A673 (cell line): Measurements from ENCODE around the gene LARP4B. TPM values are rescaled to one million over a fixed set of nuclear protein-coding genes. Genes with fewer than 3 reads are reported as not detected.

Experiments used
- BruUV-seq: library from RNA; stranded (reverse); fragments of 400-500 nt; replicated peaks from 2 replicates; lab custom pipeline; 2021; lab: Mats Ljungman, UMichigan
- CTCF ChIA-PET: fragments of 300-600 bp; sonication (Branson Sonifier 250); formaldehyde crosslinking; loops from one replicate; lab custom pipeline; 2022; ENCODE audit warnings: antibody characterized with exemption; lab: Charles Lee
- POLR2A ChIA-PET: fragments of 300-600 bp; sonication (Branson Sonifier 250); formaldehyde crosslinking; loops from one replicate; lab custom pipeline; 2022; ENCODE audit warnings: antibody characterized with exemption; ENCODE audit not compliant: low non-redundant PET; lab: Charles Lee
- DNase-seq: peaks from one replicate; pipeline ENCODE4 v3.0.0-alpha.2; 2015; ENCODE audit warnings: low spot score
- H3K27ac ChIP-seq: fragments of 200-600 bp; sonication (generic); 2 replicates; pipeline ENCODE4 v1.5.1; 2016; ENCODE audit warnings: mixed run types, low read depth, mild to moderate bottlenecking, mixed read lengths, antibody characterized with exemption, low read length; ENCODE audit not compliant: poor library complexity, severe bottlenecking
- H3K27me3 ChIP-seq: fragments of 200-600 bp; sonication (generic); replicated peaks from 2 replicates; pipeline ENCODE4 v1.6.1; 2017; ENCODE audit warnings: mixed run types, low read depth, mild to moderate bottlenecking, mixed read lengths, antibody characterized with exemption, low read length; ENCODE audit not compliant: insufficient read depth, poor library complexity
- H3K36me3 ChIP-seq: fragments of 200-600 bp; sonication (generic); 2 replicates; pipeline ENCODE4 v1.6.1; 2016; ENCODE audit warnings: mixed run types, mild to moderate bottlenecking, mixed read lengths, antibody characterized with exemption, low read length; ENCODE audit not compliant: insufficient read depth, poor library complexity, severe bottlenecking
- H3K4me1 ChIP-seq: fragments of 200-600 bp; sonication (generic); 2 replicates; pipeline ENCODE4 v1.6.1; 2017; ENCODE audit warnings: mixed run types, mild to moderate bottlenecking, mixed read lengths, antibody characterized with exemption, low read length; ENCODE audit not compliant: insufficient read depth, poor library complexity, severe bottlenecking
- H3K4me3 ChIP-seq: fragments of 200-600 bp; sonication (generic); 2 replicates; pipeline ENCODE4 v1.5.1; 2016; ENCODE audit warnings: low read depth, mixed run types, mild to moderate bottlenecking, mixed read lengths, low read length; ENCODE audit not compliant: poor library complexity, severe bottlenecking
- H3K9me3 ChIP-seq: fragments of 200-600 bp; sonication (generic); 2 replicates; pipeline ENCODE4 v1.6.1; 2016; ENCODE audit warnings: mixed run types, low read depth, mild to moderate bottlenecking, mixed read lengths, antibody characterized with exemption, low read length; ENCODE audit not compliant: poor library complexity, severe bottlenecking
- EZH2 ChIP-seq: fragments of 200-600 bp; sonication (generic); IDR thresholded peaks from 2 replicates; pipeline ENCODE4 v1.6.1; 2017; ENCODE audit warnings: borderline replicate concordance, low read depth, mild to moderate bottlenecking, mixed read lengths, antibody characterized with exemption, low read length; ENCODE audit not compliant: poor library complexity, severe bottlenecking
- intact Hi-C: fragments of 100-400 bp; cut with micrococcal nuclease; formaldehyde crosslinking; loops from one replicate; pipeline ENCODE4 v1.10.0; 2022; ENCODE audit not compliant: unreplicated experiment
- total RNA-seq: library from RNA; stranded (reverse); gene quantifications from 2 replicates; pipeline ENCODE4 v1.2.3, GENCODE V29; 2021
- TF ChIP-seq, protein P1 (sequence below): fragments of 300-800, 200-600 bp; sonication (generic); conservative IDR thresholded peaks from 2 replicates; pipeline ENCODE4 v1.5.1; 2017; ENCODE audit warnings: low read depth, mild to moderate bottlenecking, antibody characterized with exemption, low read length, moderate library complexity, mixed read lengths

The LARP4B gene
- total RNA-seq, 1 experiment from 2014 or later: 101 TPM

DNA sequence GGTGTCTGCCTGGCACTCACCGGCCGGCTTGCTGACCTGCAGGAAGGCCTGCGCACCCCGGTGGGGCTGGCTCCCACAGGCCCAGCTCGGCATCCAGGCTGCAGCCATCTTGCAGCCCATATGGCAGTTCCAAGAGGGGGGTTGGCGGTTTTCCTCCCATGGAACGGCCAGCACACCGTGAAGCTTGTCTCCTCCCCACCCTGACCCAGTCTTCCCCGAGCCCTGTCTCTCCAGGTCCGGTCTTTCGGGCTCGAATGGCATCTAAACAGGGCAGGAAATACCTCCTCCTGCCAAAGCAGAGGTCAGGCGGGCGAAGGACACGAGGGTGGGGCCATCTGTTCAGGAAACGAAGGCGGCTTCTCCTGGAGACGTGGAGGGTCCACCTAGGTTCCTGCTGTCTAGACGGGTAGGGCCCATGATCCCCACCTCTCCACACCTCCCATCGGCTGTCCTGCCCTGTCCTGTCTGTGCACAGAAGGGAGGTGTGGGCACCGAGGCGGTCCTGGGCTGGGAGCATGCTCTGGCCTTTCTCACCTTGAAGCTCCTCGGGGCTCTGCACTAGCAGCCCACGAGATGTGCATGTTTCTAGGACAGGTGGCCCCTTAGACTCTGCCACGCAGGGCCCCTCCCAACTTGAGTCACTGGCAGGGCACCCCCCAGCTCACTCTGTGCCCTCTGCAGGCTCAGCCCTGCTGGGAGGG is 128.3 kb downstream of the LARP4B start:
- no peaks in the 10 kb centered on the region for H3K9me3 ChIP-seq

DNA sequence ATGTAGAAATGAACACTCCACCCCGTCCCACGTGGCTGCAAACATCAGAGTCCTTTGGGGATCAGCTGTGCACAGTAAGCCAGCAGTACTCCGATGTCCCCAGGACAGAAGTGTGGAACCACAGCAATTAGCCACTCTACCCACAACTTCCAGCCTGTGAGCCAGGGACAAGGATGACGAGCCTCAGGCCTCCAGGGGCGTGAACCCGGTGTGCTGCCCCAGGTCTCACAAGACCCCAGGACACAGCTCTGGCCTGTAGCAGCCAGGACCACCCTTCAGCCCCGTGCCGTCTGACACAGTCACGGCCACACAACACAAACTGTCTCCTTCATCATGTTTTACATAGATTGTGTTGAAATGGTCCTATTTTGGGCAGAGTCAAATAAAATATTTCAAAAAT is 129.0 kb downstream of the LARP4B start:
- DNase-seq: no peak
- intact Hi-C loops: no loop called here
- Histone ChIP-seq H3K4me3 (no peak overlapping the region), H3K9me3 (no peaks in the 10 kb centered on the region), H3K27ac (no peak overlapping the region), H3K4me1 (no peaks in the 10 kb centered on the region), H3K27me3 (no peaks in the 10 kb centered on the region), H3K36me3 (peaks cover 16% of the 10 kb centered on the region)
- no TSS peak for BruUV-seq
- POLR2A ChIA-PET: no interaction called here
- CTCF ChIA-PET: no interaction called here
- no peak for TF ChIP-seq EZH2
- TF ChIP-seq, protein P1, sequence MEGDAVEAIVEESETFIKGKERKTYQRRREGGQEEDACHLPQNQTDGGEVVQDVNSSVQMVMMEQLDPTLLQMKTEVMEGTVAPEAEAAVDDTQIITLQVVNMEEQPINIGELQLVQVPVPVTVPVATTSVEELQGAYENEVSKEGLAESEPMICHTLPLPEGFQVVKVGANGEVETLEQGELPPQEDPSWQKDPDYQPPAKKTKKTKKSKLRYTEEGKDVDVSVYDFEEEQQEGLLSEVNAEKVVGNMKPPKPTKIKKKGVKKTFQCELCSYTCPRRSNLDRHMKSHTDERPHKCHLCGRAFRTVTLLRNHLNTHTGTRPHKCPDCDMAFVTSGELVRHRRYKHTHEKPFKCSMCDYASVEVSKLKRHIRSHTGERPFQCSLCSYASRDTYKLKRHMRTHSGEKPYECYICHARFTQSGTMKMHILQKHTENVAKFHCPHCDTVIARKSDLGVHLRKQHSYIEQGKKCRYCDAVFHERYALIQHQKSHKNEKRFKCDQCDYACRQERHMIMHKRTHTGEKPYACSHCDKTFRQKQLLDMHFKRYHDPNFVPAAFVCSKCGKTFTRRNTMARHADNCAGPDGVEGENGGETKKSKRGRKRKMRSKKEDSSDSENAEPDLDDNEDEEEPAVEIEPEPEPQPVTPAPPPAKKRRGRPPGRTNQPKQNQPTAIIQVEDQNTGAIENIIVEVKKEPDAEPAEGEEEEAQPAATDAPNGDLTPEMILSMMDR: no peak

More for the DNA sequence above, 128.3 kb downstream of the LARP4B start:
- Histone ChIP-seq H3K36me3 (peaks cover 23% of the 10 kb centered on the region), H3K4me3 (no peak overlapping the region), H3K27ac (no peak overlapping the region), H3K27me3 (no peaks in the 10 kb centered on the region), H3K4me1 (no peaks in the 10 kb centered on the region)
- BruUV-seq: no TSS peak
- ChIA-PET POLR2A (no interaction called here), CTCF (no interaction called here)
- no peak for TF ChIP-seq EZH2
- TF ChIP-seq, protein P1: no peak
- intact Hi-C loops: no loop called here
- no peak for DNase-seq

DNA sequence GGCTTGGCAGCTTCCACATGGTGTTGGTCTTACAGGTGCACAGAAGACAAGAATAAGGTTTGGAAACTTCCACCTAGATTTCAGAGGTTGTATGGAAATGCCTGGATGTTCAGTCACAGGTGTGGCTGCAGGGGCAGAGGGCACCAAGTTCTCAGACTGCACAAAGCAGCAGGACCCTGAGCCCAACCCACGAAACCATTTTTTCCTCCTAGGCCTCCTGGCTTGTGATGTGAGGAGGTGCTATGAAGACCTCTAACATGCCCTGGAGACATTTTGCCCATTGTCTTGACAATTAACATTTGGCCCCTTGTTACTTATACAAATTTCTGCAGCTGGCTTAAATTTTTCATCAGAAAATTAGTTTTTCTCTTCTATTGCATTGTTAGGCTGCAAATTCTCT is 134.3 kb downstream of the LARP4B start:
- Histone ChIP-seq H3K27ac (no peak overlapping the region), H3K36me3 (no peaks in the 10 kb centered on the region), H3K4me3 (no peak overlapping the region), H3K27me3 (no peaks in the 10 kb centered on the region), H3K4me1 (no peaks in the 10 kb centered on the region), H3K9me3 (peaks cover 6% of the 10 kb centered on the region)
- intact Hi-C loops: no loop called here
- ChIA-PET CTCF (no interaction called here), POLR2A (no interaction called here)
- no TSS peak for BruUV-seq
- TF ChIP-seq, protein P1: no peak
- TF ChIP-seq EZH2: no peak
- no peak for DNase-seq
